Activated CD4-positive, alpha-beta T cell treated with anti-CD3 and anti-CD28 coated beads, Interleukin-2, amount 50 U/mL, for 24 hours (primary cell): ENCODE results near the gene TMEM178B.
"Not testable (repeated sequence)": the region's sequence is repeated elsewhere in the genome, so short reads cannot be mapped to it uniquely, and the experiment has no call there.

ENCODE experiments used
- DNase-seq, 2 donors: peaks; one replicate each; pipeline ENCODE4 v3.0.0-alpha.2; 2020; ENCODE audit warnings: low read depth in 1 of 2, low spot score in 1 of 2

The TMEM178B gene

GRCh38 chr7:141073641-141074161, at the start of gene TMEM178B:
Gene TMEM178B, plus strand, starts transcription at chr7:141074064.
- no peak for DNase-seq

DNA sequence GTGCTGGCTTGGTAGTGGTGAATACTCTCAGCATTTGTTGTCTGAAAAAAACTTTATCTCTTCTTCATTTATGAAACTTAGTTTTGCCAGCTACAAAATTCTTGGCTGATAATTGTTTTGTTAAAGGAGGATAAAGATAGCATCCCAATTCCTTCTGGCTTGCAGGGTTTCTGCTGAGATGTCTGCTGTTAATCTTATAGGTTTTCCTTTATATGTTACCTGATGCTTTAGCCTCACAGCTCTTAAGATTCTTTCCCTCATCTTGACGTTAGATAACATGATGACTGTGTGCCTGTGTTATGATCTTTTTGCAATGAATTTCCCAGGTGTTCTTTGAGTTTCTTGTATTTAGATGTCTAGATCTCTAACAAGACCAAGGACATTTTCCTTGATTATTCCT, 49.2 kb upstream of the TMEM178B start:
- no peak for DNase-seq

DNA sequence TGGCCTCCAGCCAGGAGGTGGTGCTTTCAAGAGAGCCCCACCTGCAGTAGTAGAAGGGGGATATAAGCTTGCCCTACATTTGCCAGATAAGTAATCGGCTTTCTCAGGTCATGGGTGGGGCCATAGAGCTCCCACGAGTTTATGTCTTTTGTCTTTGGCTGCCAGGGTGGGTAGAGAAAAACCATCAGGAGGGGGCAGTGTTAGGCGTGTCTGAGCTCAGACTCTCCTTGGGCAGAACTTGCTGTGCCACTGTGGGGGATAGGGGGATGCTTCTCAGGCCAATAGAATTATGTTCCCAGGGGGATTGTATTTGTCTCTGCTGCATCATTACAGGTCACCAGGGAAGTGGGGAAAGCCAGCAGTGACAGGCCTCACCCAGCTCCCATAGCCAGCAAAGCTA, 46.8 kb upstream of the TMEM178B start:
- DNase-seq: no peak

DNA sequence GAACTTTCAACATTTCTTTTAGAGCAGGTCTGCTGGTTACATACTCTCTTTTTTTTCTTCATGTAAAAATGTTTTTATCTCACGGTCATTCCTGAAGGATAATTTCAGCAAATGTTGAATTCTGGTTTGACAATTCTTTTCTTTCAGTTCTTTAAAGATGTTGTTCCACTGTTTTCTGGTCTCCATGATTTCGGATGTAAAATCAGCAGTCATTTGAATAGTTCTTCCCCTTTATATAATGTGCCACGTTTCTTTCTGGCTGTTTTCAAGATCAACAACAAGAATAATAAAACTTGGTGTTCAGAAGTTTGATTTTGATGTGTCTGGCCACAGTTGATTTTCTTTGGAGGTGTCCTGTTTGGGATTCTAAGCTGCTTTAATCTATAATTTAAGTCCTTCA, 45.1 kb upstream of the TMEM178B start:
- DNase-seq: no peak

DNA sequence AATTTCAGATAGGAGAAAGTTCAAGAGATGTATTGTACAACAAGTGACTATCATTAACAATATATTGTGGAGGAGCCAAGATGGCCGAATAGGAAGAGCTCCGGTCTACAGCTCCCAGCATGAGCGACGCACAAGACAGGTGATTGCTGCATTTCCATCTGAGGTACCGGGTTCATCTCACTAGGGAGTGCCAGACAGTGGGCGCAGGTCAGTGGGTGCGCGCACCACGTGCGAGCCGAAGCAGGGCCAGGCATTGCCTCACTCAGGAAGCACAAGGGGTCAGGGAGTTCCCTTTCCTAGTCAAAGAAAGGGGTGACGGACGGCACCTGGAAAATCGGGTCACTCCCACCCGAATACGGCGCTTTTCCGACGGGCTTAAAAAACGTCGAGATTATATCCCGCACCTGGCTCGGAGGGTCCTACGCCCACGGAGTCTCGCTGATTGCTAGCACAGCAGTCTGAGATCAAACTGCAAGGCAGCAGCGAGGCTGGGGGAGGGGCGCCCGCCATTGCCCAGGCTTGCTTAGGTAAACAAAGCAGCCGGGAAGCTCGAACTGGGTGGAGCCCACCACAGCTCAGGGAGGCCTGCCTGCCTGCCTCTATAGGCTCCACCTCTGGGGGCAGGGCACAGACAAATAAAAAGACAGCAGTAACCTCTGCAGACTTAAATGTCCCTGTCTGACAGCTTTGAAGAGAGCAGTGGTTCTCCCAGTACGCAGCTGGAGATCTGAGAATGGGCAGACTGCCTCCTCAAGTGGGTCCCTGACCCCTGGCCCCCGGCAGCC, 41.1 kb upstream of the TMEM178B start:
- not testable (repeated sequence) for DNase-seq

- not testable (repeated sequence) for DNase-seq
These were observed 35.8 kb upstream of the TMEM178B start for GRCh38 chr7:141038100-141038499.

DNA sequence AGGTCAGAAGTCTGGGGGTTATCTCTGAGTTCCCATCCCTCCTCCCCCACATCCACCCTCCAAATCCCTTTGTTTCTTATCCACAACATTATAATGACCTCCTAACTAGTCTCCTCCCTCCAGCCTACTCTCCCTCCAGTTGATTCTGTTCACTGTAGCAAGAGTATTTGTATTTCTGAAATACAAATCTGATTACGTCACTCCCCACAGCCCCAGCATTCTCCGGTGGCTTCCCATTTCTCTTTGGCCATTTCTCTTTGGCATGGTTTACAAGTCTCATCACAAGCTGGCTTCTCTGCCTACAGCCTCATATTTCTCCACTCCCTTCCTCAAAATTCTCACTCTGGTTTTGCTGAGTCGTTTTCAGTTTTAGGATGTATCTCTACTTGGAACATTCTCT, 34.5 kb upstream of the TMEM178B start:
- no peak for DNase-seq

GRCh38 chr7:141042222-141043193, 31.4 kb upstream of the TMEM178B start:
- no peak for DNase-seq

- no peak for DNase-seq
These were observed 30.2 kb upstream of the TMEM178B start for GRCh38 chr7:141043616-141044015.

DNA sequence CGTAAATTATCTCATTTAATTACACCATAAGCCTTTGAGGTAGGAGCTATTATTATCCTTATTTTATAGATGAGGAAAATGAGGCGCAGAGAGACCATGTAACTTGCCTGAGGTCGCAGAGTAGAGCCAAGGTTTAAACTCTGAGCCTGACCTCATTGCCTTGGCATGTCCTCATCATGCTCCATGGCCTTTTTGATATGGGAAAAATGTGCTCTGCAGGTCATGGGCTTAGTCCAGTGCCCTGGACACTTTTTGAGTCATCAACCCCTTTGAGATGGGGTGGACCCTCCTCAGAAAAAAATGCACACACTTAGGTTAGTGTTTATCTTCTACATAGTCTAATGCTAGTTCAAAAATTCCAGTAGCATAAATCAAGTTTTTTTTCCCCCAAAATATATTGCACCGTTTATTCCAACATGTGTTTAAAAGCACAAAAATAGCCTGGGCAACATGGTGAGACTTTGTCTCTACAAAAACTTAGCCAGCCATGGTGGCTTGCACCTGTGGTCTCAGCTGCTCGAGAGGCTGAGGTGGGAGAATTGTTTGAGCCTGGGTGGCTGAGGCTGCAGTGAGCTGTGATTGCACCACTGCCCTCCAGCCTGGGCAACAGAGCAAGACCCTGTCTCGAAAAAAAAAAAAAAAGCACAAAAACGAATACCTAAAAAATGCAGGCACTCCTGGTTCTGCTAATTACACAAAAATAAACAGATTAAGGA, 28.6 kb upstream of the TMEM178B start:
- no peak for DNase-seq

DNA sequence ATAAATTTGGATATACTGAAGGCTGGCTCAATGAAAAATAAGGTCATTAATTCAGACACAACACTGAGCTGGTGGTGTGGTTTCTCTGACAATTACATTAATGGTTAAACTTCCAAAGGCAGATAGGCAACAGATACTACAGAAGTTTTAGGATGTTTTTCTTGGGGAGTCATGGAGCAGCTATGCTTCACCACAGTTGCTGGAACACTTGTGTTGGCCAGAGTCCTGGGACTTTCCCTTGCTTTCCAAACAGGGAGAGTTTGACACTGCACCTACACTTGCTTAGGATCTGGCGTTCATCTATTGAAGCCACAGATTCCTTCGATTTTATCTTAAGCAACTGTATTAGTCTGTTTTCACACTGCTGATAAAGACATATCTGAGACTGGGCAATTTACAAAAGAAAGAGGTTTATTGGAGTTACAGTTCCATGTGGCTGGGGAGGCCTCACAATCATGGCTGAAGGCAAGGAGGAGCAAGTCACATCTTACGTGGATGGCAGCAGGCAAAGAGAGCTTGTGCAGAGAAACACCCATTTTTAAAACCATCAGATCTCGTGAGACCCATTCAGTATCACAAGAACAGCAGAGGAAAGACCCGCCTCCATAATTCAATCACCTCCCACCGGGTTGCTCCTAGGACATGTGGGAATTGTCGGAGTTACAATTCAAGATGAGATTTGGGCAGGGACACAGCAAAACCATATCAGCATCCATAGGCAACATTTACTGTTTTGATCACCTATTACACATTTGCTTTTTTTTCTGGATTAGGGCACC, 27.8 kb upstream of the TMEM178B start:
- DNase-seq: no peak

- DNase-seq: peak in 1 of 2 donors; percentile 17
These were observed 20.2 kb upstream of the TMEM178B start for GRCh38 chr7:141053626-141054025.

DNA sequence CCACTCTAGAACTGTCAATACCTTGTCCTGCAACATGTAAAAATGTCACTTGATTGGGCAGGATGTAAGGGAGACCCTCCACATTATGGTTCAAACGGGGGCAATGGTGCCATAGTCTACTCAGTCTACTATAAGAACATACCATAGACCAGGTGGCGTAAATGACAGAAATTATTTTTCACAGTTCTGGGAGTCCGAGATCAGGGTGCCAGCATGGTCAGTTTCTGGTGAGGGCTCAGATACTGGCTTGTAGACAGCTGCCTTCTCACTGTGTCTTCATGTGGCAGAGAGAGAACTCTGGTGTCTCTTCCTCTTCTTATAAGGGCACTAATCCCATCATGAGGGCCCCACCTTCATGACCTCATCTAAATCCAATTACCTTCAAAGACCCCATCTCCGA, 18.7 kb upstream of the TMEM178B start:
- no peak for DNase-seq

DNA sequence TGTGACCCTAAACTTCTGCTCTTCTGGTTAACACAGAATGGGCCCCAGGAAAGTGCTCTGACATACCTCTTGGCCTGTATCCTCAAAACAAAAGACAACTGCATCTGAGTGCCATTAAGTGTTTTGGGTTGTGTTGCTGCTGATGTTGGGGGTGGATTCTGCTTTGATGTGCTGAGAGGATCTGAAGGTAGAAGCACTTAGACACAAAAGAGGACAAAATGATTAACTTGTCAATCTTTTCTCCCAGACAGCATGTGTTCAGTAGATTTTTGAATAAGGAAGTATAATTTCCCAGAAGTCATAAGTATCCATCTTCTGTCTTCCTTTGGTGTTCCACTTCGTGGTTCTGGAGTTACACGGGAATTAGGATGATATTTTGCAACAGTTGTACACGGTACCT, 16.1 kb upstream of the TMEM178B start:
- no peak for DNase-seq

- not testable (repeated sequence) for DNase-seq
These were observed 6.0 kb upstream of the TMEM178B start for GRCh38 chr7:141067856-141068255.

DNA sequence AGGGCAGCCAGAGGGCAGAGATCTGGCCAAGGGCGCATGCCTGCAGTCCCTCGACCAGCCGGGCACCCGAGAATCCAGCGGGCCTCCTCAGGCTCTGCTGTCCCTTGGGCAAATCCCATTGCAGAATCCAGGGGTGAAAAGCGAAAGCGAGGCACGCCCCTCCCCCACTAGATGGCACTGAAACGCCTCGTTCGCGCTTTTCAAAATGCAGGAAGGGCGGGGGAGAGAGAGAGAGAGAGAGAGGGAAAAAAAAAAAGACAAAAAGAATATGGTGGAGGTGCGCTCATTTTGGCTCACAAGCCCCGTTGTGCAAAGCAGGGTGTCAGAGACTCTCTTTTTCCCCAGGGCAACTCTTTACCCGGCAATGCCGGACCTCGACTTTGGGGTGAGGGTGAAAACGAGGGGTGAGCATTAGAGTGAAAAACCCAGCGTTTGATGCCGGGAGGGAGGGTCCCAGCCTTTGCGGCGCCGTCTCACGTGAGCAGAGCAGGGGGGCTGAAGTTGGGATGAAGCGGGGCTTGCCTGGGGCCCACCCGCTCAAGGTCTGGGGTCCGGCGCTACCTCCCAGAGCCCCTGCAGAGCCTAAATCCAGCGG, 2.5 kb upstream of the TMEM178B start:
- no peak for DNase-seq

- no peak for DNase-seq
These were observed 1.9 kb upstream of the TMEM178B start for GRCh38 chr7:141071855-141072547.

GRCh38 chr7:141072548-141073172, 1.2 kb upstream of the TMEM178B start:
- DNase-seq: no peak

DNA sequence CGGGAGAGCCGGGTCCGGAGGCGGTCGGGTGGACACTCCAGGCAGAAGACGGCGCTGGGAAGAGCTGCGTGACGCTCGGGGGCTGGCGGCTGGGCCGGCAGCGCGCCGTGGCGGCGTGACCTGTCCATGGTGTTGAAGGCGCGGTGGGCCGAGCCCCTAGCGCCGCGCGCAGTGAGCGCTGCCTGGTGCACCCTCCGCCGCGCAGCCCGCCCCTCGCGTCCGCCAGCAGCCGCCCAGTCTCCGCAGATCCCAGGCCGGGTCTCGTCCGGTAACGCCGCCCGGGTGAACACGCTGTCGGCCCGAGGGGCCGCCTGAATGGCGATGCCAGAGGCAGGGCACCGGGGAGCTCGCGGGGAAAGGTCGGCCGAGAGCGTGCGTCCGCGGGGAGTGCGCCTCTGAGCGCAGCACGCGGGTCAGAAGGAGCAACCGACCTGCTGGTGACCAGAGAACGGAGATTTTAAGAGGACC, 657 bp upstream of the TMEM178B start:
- no peak for DNase-seq
